WTC11 (cell line): ENCODE results near the gene SGK2. TPM values are rescaled to one million over a fixed set of nuclear protein-coding genes. Genes with fewer than 3 reads are reported as not detected.

Experiments
- ATAC-seq: fragments of 200-7000 bp; cut with Tn5 transposase; 2 replicates; pipeline ENCODE4 v1.10.0; 2021; ENCODE audit warnings: mild to moderate bottlenecking, moderate library complexity
- CTCF ChIA-PET: fragments of 300-600 bp; sonication (Branson Sonifier 250); formaldehyde crosslinking; loops from one replicate; lab custom pipeline; 2021; ENCODE audit warnings: antibody characterized with exemption; lab: Charles Lee
- POLR2A ChIA-PET: fragments of 350-600 bp; sonication (Branson Sonifier 250); formaldehyde crosslinking; loops from one replicate; lab custom pipeline; 2021; ENCODE audit warnings: antibody characterized with exemption; lab: Charles Lee
- DNase-seq: peaks from one replicate; pipeline ENCODE4 v3.0.0; 2021; ENCODE audit warnings: low spot score
- H3K27ac Mint-ChIP-seq: 2 replicates; pipeline ENCODE4 v1.8.0; 2021; ENCODE audit warnings: mixed read lengths
- H3K27me3 Mint-ChIP-seq: 2 replicates; pipeline ENCODE4 v1.8.0; 2021; ENCODE audit warnings: low read depth, mild to moderate bottlenecking, moderate library complexity, mixed read lengths
- H3K36me3 Mint-ChIP-seq: 2 replicates; pipeline ENCODE4 v1.8.0; 2021; ENCODE audit warnings: mixed read lengths
- H3K4me1 Mint-ChIP-seq: 2 replicates; pipeline ENCODE4 v1.8.0; 2022; ENCODE audit warnings: mixed read lengths
- H3K4me3 Mint-ChIP-seq: 2 replicates; pipeline ENCODE4 v1.8.0; 2021; ENCODE audit warnings: mild to moderate bottlenecking, moderate library complexity, mixed read lengths
- H3K9me3 Mint-ChIP-seq: 2 replicates; pipeline ENCODE4 v1.8.0; 2021; ENCODE audit warnings: mixed read lengths
- AFF4 ChIP-seq: sonication (generic); formaldehyde crosslinking; IDR thresholded peaks from 2 replicates; pipeline ENCODE4 v1.8.1; 2023; ENCODE audit warnings: mild to moderate bottlenecking, missing genetic modification reagents, borderline replicate concordance
- CREB1 ChIP-seq: sonication (generic); formaldehyde crosslinking; IDR thresholded peaks from 2 replicates; pipeline ENCODE4 v1.8.0; 2023; ENCODE audit warnings: mild to moderate bottlenecking, missing genetic modification reagents
- ERG ChIP-seq: fragments of 250-450 bp; sonication (Bioruptor Pico); IDR thresholded peaks from 2 replicates; pipeline ENCODE4 v1.8.0; 2021; ENCODE audit warnings: mild to moderate bottlenecking
- ETV6 ChIP-seq: sonication (generic); formaldehyde crosslinking; IDR thresholded peaks from 2 replicates; pipeline ENCODE4 v1.8.1; 2022; ENCODE audit warnings: mild to moderate bottlenecking, missing genetic modification reagents
- FOXK1 ChIP-seq: sonication (generic); formaldehyde crosslinking; IDR thresholded peaks from 2 replicates; pipeline ENCODE4 v1.8.0; 2022; ENCODE audit warnings: mild to moderate bottlenecking, moderate library complexity, missing genetic modification reagents
- FOXP1 ChIP-seq: sonication (generic); formaldehyde crosslinking; IDR thresholded peaks from 2 replicates; pipeline ENCODE4 v1.8.0; 2022; ENCODE audit warnings: missing genetic modification reagents, mild to moderate bottlenecking, moderate library complexity, borderline replicate concordance
- GRHL2 ChIP-seq: fragments of 250-450 bp; sonication (Bioruptor Pico); IDR thresholded peaks from 2 replicates; pipeline ENCODE4 v1.8.0; 2022; ENCODE audit warnings: mild to moderate bottlenecking, moderate library complexity; ENCODE audit not compliant: insufficient replicate concordance, severe bottlenecking
- IRF2 ChIP-seq: sonication (generic); formaldehyde crosslinking; IDR thresholded peaks from 2 replicates; pipeline ENCODE4 v1.8.0; 2022; ENCODE audit warnings: low read depth, missing genetic modification reagents, borderline replicate concordance
- JUN ChIP-seq: sonication (generic); formaldehyde crosslinking; IDR thresholded peaks from 2 replicates; pipeline ENCODE4 v1.8.0; 2023; ENCODE audit warnings: mild to moderate bottlenecking, missing genetic modification reagents
- MXD4 ChIP-seq: fragments of 250-450 bp; sonication (Bioruptor Pico); IDR thresholded peaks from 2 replicates; pipeline ENCODE4 v1.8.0; 2021; ENCODE audit warnings: mild to moderate bottlenecking, moderate library complexity, borderline replicate concordance
- NR3C1 ChIP-seq: sonication (generic); formaldehyde crosslinking; conservative IDR thresholded peaks from 2 replicates; pipeline ENCODE4 v1.8.1; 2023; ENCODE audit warnings: low read depth, mild to moderate bottlenecking, missing genetic modification reagents
- PRRX2 ChIP-seq: fragments of 250-450 bp; sonication (Bioruptor Pico); IDR thresholded peaks from 2 replicates; pipeline ENCODE4 v1.8.0; 2021; ENCODE audit warnings: mild to moderate bottlenecking
- RELA ChIP-seq: sonication (generic); formaldehyde crosslinking; IDR thresholded peaks from 2 replicates; pipeline ENCODE4 v1.8.1; 2022; ENCODE audit warnings: missing genetic modification reagents, mild to moderate bottlenecking, borderline replicate concordance
- STAT6 ChIP-seq: sonication (generic); formaldehyde crosslinking; conservative IDR thresholded peaks from 2 replicates; pipeline ENCODE4 v1.8.1; 2023; ENCODE audit warnings: mild to moderate bottlenecking, low read depth, missing genetic modification reagents, moderate library complexity
- TCF7 ChIP-seq: sonication (generic); formaldehyde crosslinking; IDR thresholded peaks from 2 replicates; pipeline ENCODE4 v1.8.0; 2022; ENCODE audit warnings: mild to moderate bottlenecking, low read depth, missing genetic modification reagents, moderate library complexity
- ZBTB43 ChIP-seq: sonication (generic); formaldehyde crosslinking; IDR thresholded peaks from 2 replicates; pipeline ENCODE4 v1.8.1; 2023; ENCODE audit warnings: mild to moderate bottlenecking, missing genetic modification reagents
- ZNF219 ChIP-seq: sonication (generic); formaldehyde crosslinking; IDR thresholded peaks from 2 replicates; pipeline ENCODE4 v1.8.0; 2023; ENCODE audit warnings: missing genetic modification reagents, mild to moderate bottlenecking, borderline replicate concordance
- ZNF281 ChIP-seq: sonication (generic); formaldehyde crosslinking; IDR thresholded peaks from 2 replicates; pipeline ENCODE4 v1.8.0; 2023; ENCODE audit warnings: mild to moderate bottlenecking, missing genetic modification reagents
- ZNF512 ChIP-seq: sonication (generic); formaldehyde crosslinking; IDR thresholded peaks from 2 replicates; pipeline ENCODE4 v1.8.1; 2022; ENCODE audit warnings: missing genetic modification reagents, borderline replicate concordance
- total RNA-seq: library from RNA; stranded (reverse); gene quantifications from 3 replicates; pipeline ENCODE4 v1.2.3, GENCODE V29; 2021

SGK2 gene
- total RNA-seq, 1 experiment from 2014 or later, result 0.74 TPM

- TF ChIP-seq JUN (CRISPR knock-in tag) (no peak), CREB1 (CRISPR knock-in tag) (no peak), FOXK1 (no peak), ZNF219 (CRISPR knock-in tag) (no peak), GRHL2 (CRISPR knock-in tag) (no peak), PRRX2 (no peak), STAT6 (CRISPR knock-in tag) (no peak)
Measured at GRCh38 chr20:43542161-43542560, 16.7 kb upstream of the SGK2 start (continued).

GRCh38 chr20:43542674-43543073, 16.2 kb upstream of the SGK2 start:
- ChIA-PET CTCF (interaction anchor here (2.4 kb wide), 1 partner anchor 48 kb away, joined by 9 read pairs; the partner anchor contains the start of gene IFT52), POLR2A (no interaction called here)
- H3K27ac Mint-ChIP-seq, result no peak overlapping the region
- TF ChIP-seq NR3C1 (CRISPR knock-in tag), result no peak
- no peak for TF ChIP-seq ETV6
- no peak for TF ChIP-seq ZNF219 (CRISPR knock-in tag)
- TF ChIP-seq AFF4, result no peak
- TF ChIP-seq ZNF281 (CRISPR knock-in tag), result no peak
- TF ChIP-seq ERG (CRISPR knock-in tag), result no peak
- TF ChIP-seq RELA (CRISPR knock-in tag), result no peak
- no peak for TF ChIP-seq MXD4 (CRISPR knock-in tag)
- no peak for TF ChIP-seq IRF2 (CRISPR knock-in tag)
- no peak for TF ChIP-seq ZBTB43
- TF ChIP-seq TCF7, result no peak
- TF ChIP-seq ZNF512, result no peak
- no peak for TF ChIP-seq FOXP1
- peaks cover 13% of the 10 kb centered on the region for H3K9me3 Mint-ChIP-seq
- DNase-seq (no peak), ATAC-seq (no peak)
- H3K4me1 Mint-ChIP-seq, result no peaks in the 10 kb centered on the region
- peaks cover 28% of the 10 kb centered on the region for H3K36me3 Mint-ChIP-seq
- H3K4me3 Mint-ChIP-seq, result no peak overlapping the region
- H3K27me3 Mint-ChIP-seq, result peaks cover 3% of the 10 kb centered on the region; the same call in 1 of the 2 replicates
